ENCODE measurements around the gene FEV.

FEV gene

DNA sequence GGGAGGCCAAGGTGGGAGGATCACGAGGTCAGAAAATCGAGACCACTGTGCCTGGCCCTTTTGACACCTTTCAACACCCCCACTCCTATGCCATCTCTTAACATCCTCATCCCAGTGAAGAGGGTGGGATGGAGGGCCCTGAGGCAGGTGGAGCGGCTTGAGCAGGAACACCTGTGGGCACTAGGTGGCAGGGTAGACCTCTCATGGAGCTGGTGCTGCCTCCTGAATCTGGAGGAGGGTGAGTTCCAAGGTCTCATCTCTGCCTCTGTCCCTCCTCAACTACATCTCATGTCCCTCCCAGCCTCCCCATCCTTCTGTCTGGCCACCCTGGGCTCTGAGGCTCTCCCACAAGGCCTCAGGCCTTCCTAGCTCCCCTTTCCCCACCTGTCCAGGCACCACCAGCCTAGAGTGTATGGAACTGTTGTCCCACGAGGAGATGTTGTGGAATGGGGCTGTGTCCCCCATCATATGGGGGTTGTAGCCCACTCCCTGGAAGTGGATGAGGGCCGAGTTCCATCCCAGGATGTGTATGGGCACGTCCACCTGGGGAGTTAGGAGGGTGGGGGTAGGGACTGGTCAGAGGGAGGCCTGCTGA is 25.3 kb upstream of the FEV start:
- H3K27me3 Mint-ChIP-seq (ENCODE audit: low read depth, poor library complexity), result peaks cover 95% of the 10 kb centered on the region
- H3K27ac Mint-ChIP-seq, result no peak overlapping the region
- no peaks in the 10 kb centered on the region for H3K36me3 Mint-ChIP-seq (ENCODE audit: low read depth)
- no peak for DNase-seq
- no peaks in the 10 kb centered on the region for H3K9me3 Mint-ChIP-seq
- H3K4me1 Mint-ChIP-seq, result no peaks in the 10 kb centered on the region
- TF ChIP-seq CTCF (IDR thresholded peaks at IDR 0.05), result peak; percentile 27
- no peak overlapping the region for H3K4me3 Mint-ChIP-seq

- no peak overlapping the region for H3K4me3 Mint-ChIP-seq
- no peak for DNase-seq
- H3K4me1 Mint-ChIP-seq, result no peaks in the 10 kb centered on the region
- H3K9me3 Mint-ChIP-seq, result no peaks in the 10 kb centered on the region
- no peak for TF ChIP-seq CTCF (IDR thresholded peaks at IDR 0.05)
- peaks cover 95% of the 10 kb centered on the region for H3K27me3 Mint-ChIP-seq (ENCODE audit: low read depth, poor library complexity)
- no peaks in the 10 kb centered on the region for H3K36me3 Mint-ChIP-seq (ENCODE audit: low read depth)
- no peak overlapping the region for H3K27ac Mint-ChIP-seq
Measured at GRCh38 chr2:219009294-219009693, 24.3 kb upstream of the FEV start.

DNA sequence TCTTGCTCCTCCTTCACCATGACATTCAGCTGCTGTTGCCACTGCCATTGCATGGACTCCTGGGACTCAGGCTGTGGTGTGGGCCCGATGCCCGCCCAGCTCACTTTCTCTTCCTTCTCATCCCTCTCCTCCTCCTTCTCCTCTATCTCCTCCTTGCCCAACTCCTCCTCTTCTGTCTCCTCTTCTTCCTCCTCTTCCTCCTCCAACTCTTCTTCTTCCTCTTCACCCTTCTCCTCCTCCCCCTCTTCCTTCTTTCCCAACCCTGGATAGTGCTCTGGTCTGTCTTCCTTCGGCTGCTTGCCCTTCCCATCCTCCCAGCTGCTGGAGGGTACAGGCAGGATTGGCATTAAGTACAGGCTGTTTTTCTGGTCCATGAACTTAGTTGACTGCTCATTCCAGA is 19.0 kb upstream of the FEV start:
- no peaks in the 10 kb centered on the region for H3K9me3 Mint-ChIP-seq
- H3K36me3 Mint-ChIP-seq (ENCODE audit: low read depth), result no peaks in the 10 kb centered on the region
- H3K4me1 Mint-ChIP-seq, result peaks cover 11% of the 10 kb centered on the region
- peaks cover 100% of the 10 kb centered on the region for H3K27me3 Mint-ChIP-seq (ENCODE audit: low read depth, poor library complexity)
- DNase-seq, result no peak
- no peak for TF ChIP-seq CTCF (IDR thresholded peaks at IDR 0.05)
- H3K4me3 Mint-ChIP-seq, result peak overlapping the region; percentile 4
- H3K27ac Mint-ChIP-seq, result no peak overlapping the region

GRCh38 chr2:219003267-219003634 is 18.3 kb upstream of the FEV start:
- no peak for TF ChIP-seq CTCF (IDR thresholded peaks at IDR 0.05)
- no peak for DNase-seq
- no peaks in the 10 kb centered on the region for H3K9me3 Mint-ChIP-seq
- no peak overlapping the region for H3K27ac Mint-ChIP-seq
- peaks cover 11% of the 10 kb centered on the region for H3K4me1 Mint-ChIP-seq
- peaks cover 100% of the 10 kb centered on the region for H3K27me3 Mint-ChIP-seq (ENCODE audit: low read depth, poor library complexity)
- peak overlapping the region; percentile 43 for H3K4me3 Mint-ChIP-seq
- no peaks in the 10 kb centered on the region for H3K36me3 Mint-ChIP-seq (ENCODE audit: low read depth)

DNA sequence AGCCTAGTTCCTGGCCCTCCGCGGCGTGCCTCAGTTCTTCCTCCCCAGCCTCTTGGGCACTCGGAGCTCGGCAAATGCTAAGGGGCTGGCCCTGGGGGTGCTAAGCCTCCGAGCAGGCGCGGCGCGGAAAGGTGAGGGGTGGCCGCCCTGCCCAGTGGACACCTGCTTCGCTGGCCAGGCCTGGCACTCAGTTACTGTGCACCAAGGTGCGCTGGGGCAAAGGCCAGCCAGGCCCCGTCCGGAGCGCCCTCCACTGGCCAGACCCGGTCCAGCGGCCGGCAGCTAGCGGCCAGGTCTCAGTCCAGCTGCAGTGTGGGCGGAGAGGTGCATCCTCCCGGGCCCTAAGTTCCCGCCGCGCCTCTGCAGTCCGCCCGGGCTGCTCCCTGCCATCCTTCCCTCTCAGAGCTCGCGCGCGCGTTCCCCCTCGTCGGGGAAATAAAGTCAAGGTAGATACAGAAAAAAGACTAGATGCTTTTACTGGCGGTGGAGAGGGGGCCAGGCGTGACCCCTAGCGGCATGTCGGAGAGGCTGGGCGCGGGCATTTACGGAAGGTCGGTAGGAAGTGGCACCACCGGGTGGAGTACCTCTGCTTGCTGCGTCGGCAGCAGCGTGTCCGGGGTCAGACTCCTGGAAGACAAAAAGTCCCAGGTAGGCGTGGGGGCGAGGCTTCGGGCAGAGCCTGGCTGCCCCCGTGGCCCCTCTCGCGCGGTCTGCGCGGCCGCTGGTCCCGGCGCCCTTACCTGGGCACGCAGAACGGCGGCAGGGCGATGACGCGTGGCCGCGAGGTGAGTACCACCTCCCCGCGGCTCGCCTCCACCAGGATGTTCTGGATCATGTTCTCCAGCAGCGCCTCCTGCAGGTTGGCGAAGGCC is 17.6 kb upstream of the FEV start:
- peak; percentile 41 for TF ChIP-seq CTCF (IDR thresholded peaks at IDR 0.05)
- Mint-ChIP-seq H3K4me3 (peak overlapping the region; percentile 76), H3K27ac (no peak overlapping the region), H3K36me3 (ENCODE audit: low read depth) (no peaks in the 10 kb centered on the region), H3K27me3 (ENCODE audit: low read depth, poor library complexity) (peaks cover 100% of the 10 kb centered on the region), H3K9me3 (no peaks in the 10 kb centered on the region), H3K4me1 (peaks cover 11% of the 10 kb centered on the region)
- peak; percentile 82 for DNase-seq

All from nephron progenitor cell (in vitro differentiated cells).